ENCODE data around the gene ARHGAP21. TPM values are rescaled to one million over a fixed set of nuclear protein-coding genes. Genes with fewer than 3 reads are reported as not detected.
"Not testable (repeated sequence)": the region's sequence is repeated elsewhere in the genome, so short reads cannot be mapped to it uniquely, and the experiment has no call there.

ARHGAP21 gene
- total RNA-seq, 1 donor from 2014 or later: 40.0 TPM

DNA sequence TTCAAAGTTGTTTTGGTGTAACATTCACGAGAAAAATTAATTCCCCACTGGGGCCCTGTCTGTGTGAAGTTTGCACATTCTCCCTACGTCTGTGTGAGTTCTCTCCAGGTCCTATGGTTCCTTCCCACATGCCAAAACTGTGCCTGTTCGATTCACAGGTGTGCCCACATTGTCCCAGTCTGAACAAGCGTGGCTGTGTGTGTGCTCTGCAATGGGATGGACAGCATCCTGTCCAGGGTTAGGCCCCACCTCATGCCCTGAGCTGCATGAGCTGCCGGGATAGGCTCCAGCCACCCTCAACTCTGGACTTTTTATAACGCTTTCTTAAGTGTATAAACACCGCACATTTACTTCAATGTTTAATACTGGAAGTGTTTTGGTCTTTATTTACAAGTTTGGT is 55.4 kb downstream of the ARHGAP21 start:
- intact Hi-C loops (cut with micrococcal nuclease): no loop called here
- Mint-ChIP-seq H3K27me3 (ENCODE audit: low read depth) (no peaks in the 10 kb centered on the region), H3K36me3 (ENCODE audit: low read depth) (peaks cover 4% of the 10 kb centered on the region), H3K4me3 (ENCODE audit: low read depth) (no peak overlapping the region), H3K27ac (no peak overlapping the region), H3K4me1 (ENCODE audit: low read depth) (peaks cover 2% of the 10 kb centered on the region), H3K9me3 (no peaks in the 10 kb centered on the region)
- DNase-seq (ENCODE audit: low spot score): no peak

DNA sequence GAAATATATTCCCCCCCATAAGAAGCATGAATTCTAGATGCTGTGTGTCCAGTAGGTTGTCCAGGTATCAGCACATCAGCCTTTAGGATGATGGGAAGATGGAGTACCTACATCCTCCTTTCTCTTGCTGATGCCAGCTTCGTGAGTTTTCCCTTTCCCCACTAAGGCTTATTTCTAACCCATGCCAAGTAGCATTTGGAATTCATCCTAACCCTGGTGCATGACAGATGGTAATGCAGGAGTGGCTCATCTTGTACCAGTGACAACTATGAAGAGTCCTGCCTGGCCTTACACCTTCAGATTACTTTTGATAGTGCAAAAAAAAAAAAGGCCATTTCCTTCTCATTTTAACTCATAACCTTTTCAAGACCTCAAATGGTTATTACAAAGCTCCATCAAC is 58.7 kb downstream of the ARHGAP21 start:
- Mint-ChIP-seq H3K9me3 (no peaks in the 10 kb centered on the region), H3K36me3 (ENCODE audit: low read depth) (peaks cover 4% of the 10 kb centered on the region), H3K4me1 (ENCODE audit: low read depth) (no peaks in the 10 kb centered on the region), H3K27me3 (ENCODE audit: low read depth) (no peaks in the 10 kb centered on the region), H3K4me3 (ENCODE audit: low read depth) (no peak overlapping the region), H3K27ac (no peak overlapping the region)
- intact Hi-C loops (cut with micrococcal nuclease): no loop called here
- DNase-seq (ENCODE audit: low spot score): no peak

DNA sequence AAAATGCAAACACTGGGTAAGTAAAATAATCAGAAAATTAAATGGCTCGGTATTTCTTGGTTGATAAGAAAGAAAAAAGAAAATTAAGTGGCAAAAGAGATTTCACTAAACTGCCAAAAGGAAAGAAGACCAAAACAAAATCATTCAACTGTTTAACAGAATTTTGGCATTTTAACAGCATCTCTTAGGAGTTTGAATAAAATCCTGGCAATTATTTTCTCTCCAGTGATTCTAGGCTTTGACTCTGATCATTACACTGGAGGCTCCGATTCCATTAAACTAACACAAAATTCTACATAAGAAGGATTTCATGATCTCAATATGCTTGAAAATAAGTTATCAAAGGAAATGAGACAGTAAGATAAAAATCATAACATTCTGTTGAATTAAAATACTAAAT is 62.3 kb downstream of the ARHGAP21 start:
- Mint-ChIP-seq H3K27me3 (ENCODE audit: low read depth) (no peaks in the 10 kb centered on the region), H3K36me3 (ENCODE audit: low read depth) (peaks cover 11% of the 10 kb centered on the region), H3K27ac (no peak overlapping the region), H3K9me3 (peaks cover 9% of the 10 kb centered on the region), H3K4me1 (ENCODE audit: low read depth) (no peaks in the 10 kb centered on the region), H3K4me3 (ENCODE audit: low read depth) (no peak overlapping the region)
- intact Hi-C loops (cut with micrococcal nuclease): no loop called here
- DNase-seq (ENCODE audit: low spot score): no peak

DNA sequence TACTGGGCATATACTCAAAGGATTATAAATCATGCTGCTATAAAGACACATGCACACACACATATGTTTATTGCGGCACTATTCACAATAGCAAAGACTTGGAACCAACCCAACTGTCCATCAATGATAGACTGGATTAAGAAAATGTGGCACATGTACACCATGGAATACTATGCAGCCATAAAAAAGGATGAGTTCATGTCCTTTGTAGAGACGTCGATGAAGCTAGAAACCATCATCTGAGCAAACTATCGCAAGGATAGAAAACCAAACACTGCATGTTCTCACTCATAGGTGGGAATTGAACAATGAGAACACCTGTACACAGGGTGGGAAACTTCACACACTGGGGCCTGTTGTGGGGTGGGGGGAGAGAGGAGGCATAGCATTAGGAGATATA is 65.4 kb downstream of the ARHGAP21 start:
- intact Hi-C loops (cut with micrococcal nuclease); H3K27me3 Mint-ChIP-seq (ENCODE audit: low read depth): not testable (repeated sequence)

DNA sequence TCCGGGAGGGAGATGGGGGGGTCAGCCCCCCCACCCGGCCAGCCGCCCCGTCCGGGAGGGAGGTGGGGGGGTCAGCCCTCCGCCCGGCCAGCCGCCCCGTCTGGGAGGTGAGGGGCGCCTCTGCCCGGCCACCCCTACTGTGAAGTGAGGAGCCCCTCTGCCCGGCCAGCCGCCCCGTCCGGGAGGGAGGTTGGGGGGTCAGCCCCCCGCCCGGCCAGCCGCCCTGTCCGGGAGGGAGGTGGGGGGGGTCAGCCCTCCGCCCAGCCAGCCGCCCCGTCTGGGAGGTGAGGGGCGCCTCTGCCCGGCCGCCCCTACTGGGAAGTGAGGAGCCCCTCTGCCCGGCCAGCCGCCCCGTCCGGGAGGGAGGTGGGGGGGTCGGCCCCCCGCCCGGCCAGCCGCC is 67.4 kb downstream of the ARHGAP21 start:
- DNase-seq (ENCODE audit: low spot score); H3K4me3 Mint-ChIP-seq (ENCODE audit: low read depth); H3K27me3 Mint-ChIP-seq (ENCODE audit: low read depth); H3K27ac Mint-ChIP-seq; intact Hi-C loops (cut with micrococcal nuclease): not testable (repeated sequence)
- H3K36me3 Mint-ChIP-seq (ENCODE audit: low read depth): peaks cover 15% of the 10 kb centered on the region
- peaks cover 14% of the 10 kb centered on the region for H3K4me1 Mint-ChIP-seq (ENCODE audit: low read depth)
- peaks cover 13% of the 10 kb centered on the region for H3K9me3 Mint-ChIP-seq

More for the DNA sequence above, 65.4 kb downstream of the ARHGAP21 start:
- peaks cover 15% of the 10 kb centered on the region for H3K36me3 Mint-ChIP-seq (ENCODE audit: low read depth)
- H3K9me3 Mint-ChIP-seq: peaks cover 13% of the 10 kb centered on the region
- not testable (repeated sequence) for DNase-seq (ENCODE audit: low spot score); H3K4me1 Mint-ChIP-seq (ENCODE audit: low read depth); H3K4me3 Mint-ChIP-seq (ENCODE audit: low read depth); H3K27ac Mint-ChIP-seq

DNA sequence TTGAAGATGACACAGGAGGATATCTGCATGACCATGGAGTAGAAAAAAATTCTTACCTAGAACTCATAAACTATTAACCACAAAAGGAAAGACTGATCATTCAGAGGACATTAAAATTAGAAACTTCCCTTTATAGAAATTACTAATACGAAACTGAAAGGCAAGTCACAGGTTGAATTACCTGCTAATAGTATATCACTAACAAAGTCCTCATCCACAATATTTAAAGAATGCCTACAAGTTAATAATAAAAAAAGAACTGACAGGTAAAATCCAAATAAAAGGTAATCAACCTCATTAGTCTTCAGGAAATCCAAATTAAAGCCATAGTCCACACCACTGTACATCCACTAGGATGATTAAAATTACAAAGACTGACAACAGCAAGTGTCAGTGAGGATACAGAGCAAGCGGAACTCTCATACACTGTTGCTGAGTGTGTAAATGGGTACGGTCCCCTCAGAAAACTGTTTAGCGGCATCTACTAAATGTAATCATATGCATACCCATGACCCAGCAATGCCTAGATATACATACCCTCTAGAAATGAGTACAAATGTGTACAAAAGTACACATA is 71.2 kb downstream of the ARHGAP21 start:
- Mint-ChIP-seq H3K4me3 (ENCODE audit: low read depth) (no peak overlapping the region), H3K27ac (no peak overlapping the region), H3K4me1 (ENCODE audit: low read depth) (peaks cover 14% of the 10 kb centered on the region), H3K27me3 (ENCODE audit: low read depth) (no peaks in the 10 kb centered on the region), H3K9me3 (peaks cover 4% of the 10 kb centered on the region), H3K36me3 (ENCODE audit: low read depth) (peaks cover 4% of the 10 kb centered on the region)
- no peak for DNase-seq (ENCODE audit: low spot score)
- intact Hi-C loops (cut with micrococcal nuclease): no loop called here

DNA sequence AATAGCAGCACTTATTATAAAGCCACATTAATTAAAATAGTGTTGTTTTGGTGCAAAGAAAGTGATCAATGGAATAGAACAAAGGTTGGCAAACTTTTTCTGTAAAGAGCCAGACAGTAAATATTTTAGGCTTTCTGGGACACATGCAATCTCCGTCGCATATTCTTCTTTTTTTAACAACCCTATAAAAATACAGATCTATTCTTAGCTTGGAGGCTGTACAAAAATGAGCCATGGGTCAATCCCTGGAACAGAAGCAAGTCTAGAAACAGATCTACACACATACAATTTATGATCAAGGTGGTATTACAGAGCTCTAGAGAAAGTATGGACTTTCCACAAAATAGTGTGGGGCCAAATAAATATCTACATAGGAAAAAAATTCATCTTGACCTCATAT is 71.8 kb downstream of the ARHGAP21 start:
- no peak for DNase-seq (ENCODE audit: low spot score)
- Mint-ChIP-seq H3K27me3 (ENCODE audit: low read depth) (no peaks in the 10 kb centered on the region), H3K9me3 (peaks cover 4% of the 10 kb centered on the region), H3K27ac (no peak overlapping the region), H3K36me3 (ENCODE audit: low read depth) (peaks cover 8% of the 10 kb centered on the region), H3K4me3 (ENCODE audit: low read depth) (no peak overlapping the region), H3K4me1 (ENCODE audit: low read depth) (peaks cover 14% of the 10 kb centered on the region)
- intact Hi-C loops (cut with micrococcal nuclease): no loop called here

DNA sequence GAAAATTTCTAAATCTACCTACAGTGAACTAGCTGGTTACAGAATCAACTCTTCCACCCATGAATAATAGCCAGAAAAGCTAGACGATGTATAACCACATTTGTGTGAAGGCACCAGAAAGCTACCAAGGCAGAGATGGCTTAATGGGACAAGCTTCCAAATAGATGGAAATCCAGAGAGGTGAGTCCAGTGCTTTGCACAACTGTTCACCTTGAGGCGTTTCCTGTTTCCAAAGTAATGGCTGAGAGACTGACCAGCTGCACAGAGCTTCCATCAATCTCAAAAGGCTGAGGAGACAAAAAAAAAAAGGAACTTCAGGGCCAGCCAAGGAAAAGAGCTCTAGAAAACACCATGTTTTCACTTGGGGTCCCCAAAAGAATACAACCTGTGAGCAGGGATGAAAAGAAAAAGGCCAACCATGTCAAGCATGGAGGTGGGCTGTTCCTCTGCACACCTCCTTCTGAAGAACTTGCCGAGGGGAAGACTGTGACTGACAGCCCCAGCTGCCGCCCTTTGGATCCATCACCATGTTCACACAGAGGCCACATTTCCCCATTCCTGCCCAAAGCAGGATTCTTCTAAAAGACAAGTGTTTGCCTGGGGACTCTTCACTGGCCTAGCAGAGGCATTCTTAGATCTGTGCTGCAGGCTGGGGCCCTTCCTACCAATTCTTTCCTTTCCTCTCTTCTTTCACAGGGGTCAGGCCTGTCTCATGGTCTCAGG is 72.9 kb downstream of the ARHGAP21 start:
- Mint-ChIP-seq H3K9me3 (peaks cover 4% of the 10 kb centered on the region), H3K36me3 (ENCODE audit: low read depth) (peaks cover 8% of the 10 kb centered on the region), H3K4me1 (ENCODE audit: low read depth) (peaks cover 14% of the 10 kb centered on the region), H3K27ac (no peak overlapping the region), H3K4me3 (ENCODE audit: low read depth) (no peak overlapping the region), H3K27me3 (ENCODE audit: low read depth) (no peaks in the 10 kb centered on the region)
- intact Hi-C loops (cut with micrococcal nuclease): no loop called here
- DNase-seq (ENCODE audit: low spot score): no peak

DNA sequence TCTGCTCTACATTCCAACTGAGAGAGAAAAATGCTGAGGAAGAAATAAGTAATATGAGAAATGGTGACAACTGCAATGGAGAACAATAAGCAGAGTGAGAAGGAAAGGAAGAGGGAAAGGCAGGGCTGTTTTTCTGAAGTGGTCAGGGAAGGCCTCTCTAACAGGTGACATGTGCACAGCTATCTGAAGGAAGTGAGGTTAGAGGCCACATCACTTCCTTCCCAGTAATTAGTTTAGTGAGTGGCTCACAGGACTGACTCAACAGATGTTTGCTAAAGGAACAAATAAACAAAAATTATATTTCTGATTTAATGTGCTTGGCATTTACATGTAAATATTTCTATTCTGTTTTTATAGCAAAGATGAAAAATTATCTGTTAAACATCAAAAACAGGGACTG is 77.9 kb downstream of the ARHGAP21 start:
- H3K4me3 Mint-ChIP-seq (ENCODE audit: low read depth): no peak overlapping the region
- no peaks in the 10 kb centered on the region for H3K9me3 Mint-ChIP-seq
- intact Hi-C loops (cut with micrococcal nuclease): no loop called here
- H3K36me3 Mint-ChIP-seq (ENCODE audit: low read depth): peaks cover 4% of the 10 kb centered on the region
- no peak overlapping the region for H3K27ac Mint-ChIP-seq
- DNase-seq (ENCODE audit: low spot score): no peak
- H3K4me1 Mint-ChIP-seq (ENCODE audit: low read depth): peaks cover 3% of the 10 kb centered on the region
- no peaks in the 10 kb centered on the region for H3K27me3 Mint-ChIP-seq (ENCODE audit: low read depth)

DNA sequence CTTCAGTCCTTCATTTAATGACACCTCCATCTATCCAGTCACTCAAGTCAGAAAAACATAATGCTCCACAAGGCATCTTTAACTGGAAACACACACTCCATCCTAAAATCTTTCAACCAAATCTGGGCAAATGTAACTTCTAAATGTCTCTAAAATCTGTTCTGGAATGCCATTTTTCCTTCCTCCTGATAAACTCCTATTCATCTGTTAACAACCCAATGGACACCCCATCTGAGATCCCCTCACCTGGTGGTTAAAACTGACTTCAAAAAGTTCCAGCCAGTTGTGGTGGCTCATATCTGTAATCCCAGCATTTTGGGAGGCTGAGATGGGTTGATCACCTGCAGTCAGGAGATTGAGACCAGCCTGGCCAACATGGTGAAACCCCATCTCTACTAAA is 78.7 kb downstream of the ARHGAP21 start:
- peaks cover 6% of the 10 kb centered on the region for H3K4me1 Mint-ChIP-seq (ENCODE audit: low read depth)
- no peak overlapping the region for H3K4me3 Mint-ChIP-seq (ENCODE audit: low read depth)
- intact Hi-C loops (cut with micrococcal nuclease): no loop called here
- no peaks in the 10 kb centered on the region for H3K9me3 Mint-ChIP-seq
- DNase-seq (ENCODE audit: low spot score): no peak
- no peaks in the 10 kb centered on the region for H3K27me3 Mint-ChIP-seq (ENCODE audit: low read depth)
- no peak overlapping the region for H3K27ac Mint-ChIP-seq
- H3K36me3 Mint-ChIP-seq (ENCODE audit: low read depth): peaks cover 4% of the 10 kb centered on the region

DNA sequence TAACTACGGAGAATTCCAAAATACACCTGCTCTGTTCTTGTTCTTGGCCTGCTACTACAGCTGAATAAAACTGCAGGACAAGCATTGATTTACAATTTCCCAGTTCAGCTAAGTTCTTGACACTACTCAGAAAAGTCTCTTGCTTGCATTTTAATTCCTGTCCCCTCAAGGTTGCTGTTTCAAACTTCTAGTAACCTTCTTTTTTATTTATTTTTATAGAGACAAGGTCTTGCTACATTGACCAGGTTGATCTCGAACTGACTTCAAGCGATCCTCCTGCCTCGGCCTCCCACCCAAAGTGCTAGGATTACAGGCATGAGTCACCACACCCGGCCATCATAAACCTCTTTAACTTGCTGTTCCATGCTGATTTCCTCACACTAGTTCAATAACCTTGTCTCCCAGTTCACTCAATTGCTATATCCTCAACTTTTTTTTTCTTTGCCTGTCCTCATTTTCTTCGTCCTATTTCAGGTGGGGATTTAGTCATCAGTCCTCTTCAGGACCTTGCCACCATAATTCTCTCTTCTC is 79.9 kb downstream of the ARHGAP21 start:
- Mint-ChIP-seq H3K36me3 (ENCODE audit: low read depth) (peaks cover 4% of the 10 kb centered on the region), H3K4me1 (ENCODE audit: low read depth) (peaks cover 6% of the 10 kb centered on the region), H3K4me3 (ENCODE audit: low read depth) (no peak overlapping the region), H3K27me3 (ENCODE audit: low read depth) (no peaks in the 10 kb centered on the region), H3K9me3 (no peaks in the 10 kb centered on the region), H3K27ac (no peak overlapping the region)
- no peak for DNase-seq (ENCODE audit: low spot score)
- intact Hi-C loops (cut with micrococcal nuclease): loop anchor here (1.0 to 5.0 kb wide), 6 partner anchors 64 to 438 kb away; partner anchors contain the start of genes ENKUR and THNSL1

DNA sequence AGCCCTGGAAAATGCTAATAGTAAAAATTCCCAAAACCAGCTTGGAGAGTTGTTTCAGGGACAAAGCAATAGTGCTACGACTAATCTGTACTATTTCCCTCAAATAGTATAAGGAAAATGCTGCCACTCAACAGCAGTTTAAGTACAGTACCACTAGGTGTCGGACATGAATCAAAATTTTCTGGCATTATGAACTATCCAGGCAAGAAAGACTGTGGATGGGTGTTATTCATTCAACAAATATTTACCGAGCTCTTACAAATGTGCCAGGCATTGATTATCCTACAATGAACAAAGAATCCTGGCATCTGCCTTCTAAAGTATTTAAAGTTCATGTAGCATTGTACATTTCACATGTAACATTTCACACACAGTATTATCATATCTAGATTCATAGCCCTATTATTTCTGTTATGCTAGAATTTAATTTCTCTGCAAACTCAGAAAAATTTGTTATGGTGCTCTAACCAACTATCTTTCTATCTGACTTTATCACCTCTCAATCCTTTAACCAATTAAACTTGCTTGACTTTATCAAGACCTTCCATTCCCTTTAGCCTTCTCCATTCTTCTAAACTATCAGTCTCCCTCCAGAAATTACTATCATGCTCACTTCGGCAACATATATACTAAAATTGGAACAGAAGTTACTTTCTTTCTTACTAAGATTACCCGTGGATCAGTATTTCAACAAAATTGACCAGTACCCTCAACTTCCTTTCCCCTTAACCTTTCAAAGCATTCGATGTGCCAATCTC is 80.6 kb downstream of the ARHGAP21 start:
- Mint-ChIP-seq H3K27me3 (ENCODE audit: low read depth) (no peaks in the 10 kb centered on the region), H3K27ac (no peak overlapping the region), H3K4me1 (ENCODE audit: low read depth) (peaks cover 6% of the 10 kb centered on the region), H3K9me3 (no peaks in the 10 kb centered on the region), H3K36me3 (ENCODE audit: low read depth) (peaks cover 4% of the 10 kb centered on the region), H3K4me3 (ENCODE audit: low read depth) (no peak overlapping the region)
- no peak for DNase-seq (ENCODE audit: low spot score)
- intact Hi-C loops (cut with micrococcal nuclease): loop anchor here (1.0 to 5.0 kb wide), 6 partner anchors 64 to 438 kb away; partner anchors contain the start of genes ENKUR and THNSL1

DNA sequence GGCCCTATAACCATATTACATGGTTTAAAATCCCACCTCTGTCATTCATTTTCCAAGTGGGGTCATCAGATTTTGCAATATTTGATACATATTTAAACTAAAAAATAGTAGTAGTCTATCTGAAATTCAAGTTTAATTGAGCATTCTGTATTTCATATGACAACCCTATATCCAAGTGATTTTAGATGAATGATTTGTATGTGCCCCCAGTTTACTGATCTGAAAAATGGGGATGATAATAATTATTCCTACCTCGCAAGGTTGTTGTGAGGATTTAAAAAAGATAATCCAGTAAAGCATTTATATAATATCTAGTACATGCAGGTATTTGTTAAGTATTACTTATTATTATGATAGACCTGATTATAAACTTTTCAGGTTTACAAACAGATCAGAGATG is 84.6 kb downstream of the ARHGAP21 start:
- H3K9me3 Mint-ChIP-seq: no peaks in the 10 kb centered on the region
- peaks cover 6% of the 10 kb centered on the region for H3K4me1 Mint-ChIP-seq (ENCODE audit: low read depth)
- H3K27me3 Mint-ChIP-seq (ENCODE audit: low read depth): no peaks in the 10 kb centered on the region
- H3K4me3 Mint-ChIP-seq (ENCODE audit: low read depth): no peak overlapping the region
- no peak for DNase-seq (ENCODE audit: low spot score)
- intact Hi-C loops (cut with micrococcal nuclease): no loop called here
- H3K36me3 Mint-ChIP-seq (ENCODE audit: low read depth): no peaks in the 10 kb centered on the region
- no peak overlapping the region for H3K27ac Mint-ChIP-seq

Measured in activated T-helper 2 cell treated with anti-CD3 and anti-CD28 coated beads, Interferon-gamma antibody, Interleukin-2, Interleukin-4, amounts not matched to agents 10 μg/mL and 5 μg/mL and 100 μg/mL, durations not matched to agents 14 hours and 24 hours and 36 hours (primary cell).